HCT116 (cell line): Measurements from ENCODE around the gene CRIP1. TPM values are rescaled to one million over a fixed set of nuclear protein-coding genes. Genes with fewer than 3 reads are reported as not detected.

ENCODE experiments used
- ATAC-seq: fragments of 200-7000 bp; cut with Tn5 transposase; 2 replicates; pipeline ENCODE4 v1.9.1; 2020; ENCODE audit warnings: mild to moderate bottlenecking, moderate library complexity
- BruUV-seq: library from RNA; stranded (reverse); fragments of 400-500 nt; replicated peaks from 2 replicates; lab custom pipeline; 2021; lab: Mats Ljungman, UMichigan
- CTCF ChIA-PET: fragments of 300-600 bp; sonication (Branson Sonifier 250); formaldehyde crosslinking; loops from one replicate; lab custom pipeline; 2021; ENCODE audit warnings: antibody characterized with exemption; lab: Charles Lee
- POLR2A ChIA-PET: fragments of 300-600, 350-600 bp; sonication (Branson Sonifier 250); formaldehyde crosslinking; loops from one replicate; lab custom pipeline; 2021; ENCODE audit warnings: antibody characterized with exemption; lab: Charles Lee
- RAD21 ChIA-PET, 2 experiments: fragments of 300-600 bp; sonication (Branson Sonifier 250); formaldehyde crosslinking; loops; one replicate each; lab custom pipeline; 2023; ENCODE audit warnings: low total read pairs in 2 of 2; ENCODE audit not compliant: uncharacterized antibody in 2 of 2, unreplicated experiment in 2 of 2, low non-redundant PET in 1 of 2; lab: Charles Lee
- DNase-seq: peaks from one replicate; pipeline ENCODE4 v3.0.0-alpha.2; 2010; ENCODE audit warnings: low read depth, low spot score
- H2AFZ ChIP-seq: fragments of 200-600 bp; shearing (Covaris generic), sonication (generic); 2 replicates; pipeline ENCODE4 v1.6.1; 2017; ENCODE audit warnings: low read depth, mixed run types, mixed read lengths, antibody characterized with exemption, low read length; ENCODE audit not compliant: poor library complexity, severe bottlenecking
- H3K27ac ChIP-seq: 2 replicates; pipeline ENCODE4 v1.5.1; 2012; ENCODE audit warnings: low read depth, low read length
- H3K27me3 ChIP-seq: fragments of 200-600 bp; sonication (generic); 2 replicates; pipeline ENCODE4 v1.6.1; 2016; ENCODE audit warnings: mixed run types, low read length, mixed read lengths; ENCODE audit not compliant: insufficient read depth
- H3K36me3 ChIP-seq, 2 experiments: fragments of 200-500 bp in 1 of 2; fragments of 200-600 bp in 1 of 2; sonication (Bioruptor generic) in 1 of 2; sonication (generic) in 1 of 2; 2 replicates each; pipeline versions ENCODE4 v1.5.1 to v1.6.1; 2014 to 2016; ENCODE audit warnings: low read length in 2 of 2, inconsistent platforms in 1 of 2, mixed read lengths in 1 of 2, mixed run types in 1 of 2; ENCODE audit not compliant: insufficient read depth in 2 of 2, control insufficient read depth in 1 of 2
- H3K4me1 ChIP-seq, 2 experiments: fragments of 200-600 bp in 1 of 2; sonication (generic) in 1 of 2; 2 replicates each; pipeline versions ENCODE4 v1.5.1 to v1.6.1; 2012 to 2017; ENCODE audit warnings: low read length in 2 of 2, inconsistent platforms in 1 of 2, mild to moderate bottlenecking in 1 of 2, mixed read lengths in 1 of 2, mixed run types in 1 of 2, moderate library complexity in 1 of 2; ENCODE audit not compliant: insufficient read depth in 2 of 2, control insufficient read depth in 1 of 2
- H3K4me2 ChIP-seq: fragments of 200-600 bp; sonication (generic); 2 replicates; pipeline ENCODE4 v1.6.1; 2017; ENCODE audit warnings: mixed run types, low read length, mixed read lengths
- H3K4me3 ChIP-seq, 2 experiments: fragments of 200-600 bp in 1 of 2; sonication (generic) in 1 of 2; replicated peaks in 1 of 2; 2 replicates each; pipeline ENCODE4 v1.5.1; 2011 to 2016; ENCODE audit warnings: low read length in 2 of 2, control low read depth in 1 of 2, low read depth in 1 of 2, mild to moderate bottlenecking in 1 of 2, mixed read lengths in 1 of 2, mixed run types in 1 of 2
- H3K79me2 ChIP-seq: fragments of 200-600 bp; sonication (generic); 2 replicates; pipeline ENCODE4 v1.6.1; 2017; ENCODE audit warnings: mild to moderate bottlenecking, mixed run types, low read length, moderate library complexity, mixed read lengths; ENCODE audit not compliant: insufficient read depth
- H3K9ac ChIP-seq: fragments of 200-600 bp; sonication (generic); 2 replicates; pipeline ENCODE4 v1.6.1; 2016; ENCODE audit warnings: low read length, mixed read lengths
- H3K9me2 ChIP-seq: fragments of 200-600 bp; sonication (generic), shearing (Covaris generic); 2 replicates; pipeline ENCODE4 v1.6.1; 2017; ENCODE audit warnings: mixed run types, mild to moderate bottlenecking, moderate library complexity; ENCODE audit not compliant: insufficient read depth
- H3K9me3 ChIP-seq, 2 experiments: fragments of 200-500 bp in 1 of 2; fragments of 200-600 bp in 1 of 2; sonication (Bioruptor generic) in 1 of 2; sonication (generic) in 1 of 2; 2 replicates each; pipeline ENCODE4 v1.6.1; 2014 to 2017; ENCODE audit warnings: low read length in 2 of 2, mixed read lengths in 2 of 2, inconsistent platforms in 1 of 2, low read depth in 1 of 2, mild to moderate bottlenecking in 1 of 2, mixed run types in 1 of 2, moderate library complexity in 1 of 2; ENCODE audit not compliant: control insufficient read depth in 1 of 2, insufficient read depth in 1 of 2
- H4K20me1 ChIP-seq: fragments of 200-600 bp; sonication (generic), shearing (Covaris generic); 2 replicates; pipeline ENCODE4 v1.6.1; 2017; ENCODE audit warnings: mixed run types, mild to moderate bottlenecking, moderate library complexity; ENCODE audit not compliant: insufficient read depth
- CBX3 ChIP-seq: IDR thresholded peaks from 2 replicates; pipeline ENCODE4 v1.6.1; 2012; ENCODE audit warnings: low read depth
- CEBPB ChIP-seq: IDR thresholded peaks from 2 replicates; pipeline ENCODE4 v1.6.1; 2012; ENCODE audit warnings: low read depth
- EGR1 ChIP-seq: IDR thresholded peaks from 2 replicates; pipeline ENCODE4 v1.6.1; 2012; ENCODE audit warnings: low read depth
- FOSL1 ChIP-seq: IDR thresholded peaks from 2 replicates; pipeline ENCODE4 v1.6.1; 2012; ENCODE audit warnings: low read depth
- JUND ChIP-seq: IDR thresholded peaks from 2 replicates; pipeline ENCODE4 v1.6.1; 2012
- MAX ChIP-seq: IDR thresholded peaks from 2 replicates; pipeline ENCODE4 v1.6.1; 2012
- RAD21 ChIP-seq: IDR thresholded peaks from 2 replicates; pipeline ENCODE4 v1.6.1; 2012; ENCODE audit warnings: low read depth, mild to moderate bottlenecking
- SIN3A ChIP-seq: IDR thresholded peaks from 2 replicates; pipeline ENCODE4 v1.6.1; 2012; ENCODE audit warnings: low read depth
- ZNF274 ChIP-seq: fragments of 200-500 bp; sonication (Bioruptor generic); IDR thresholded peaks from 2 replicates; pipeline ENCODE4 v1.6.1; 2014; ENCODE audit warnings: mild to moderate bottlenecking, low read depth, low read length, inconsistent platforms
- intact Hi-C: fragments of 100-400 bp; cut with micrococcal nuclease; formaldehyde crosslinking; loops from 2 replicates; pipeline ENCODE4 v1.10.0; 2022
- total RNA-seq: library from RNA; stranded (reverse); gene quantifications from one replicate; pipeline ENCODE4 v1.2.1, GENCODE V29; 2021; ENCODE audit not compliant: unreplicated experiment
- TF ChIP-seq, protein P1 (sequence below): IDR thresholded peaks from 2 replicates; pipeline ENCODE4 v1.6.1; 2012
- TF ChIP-seq, protein P2 (sequence below), 3 experiments: fragments of 200-600 bp in 1 of 3; sonication (generic) in 1 of 3; IDR thresholded peaks in 2 of 3; conservative IDR thresholded peaks in 1 of 3; 2 replicates each; pipeline ENCODE4 v1.5.1; 2012 to 2017; ENCODE audit warnings: low read depth in 2 of 3, low read length in 2 of 3, antibody characterized with exemption in 1 of 3, borderline replicate concordance in 1 of 3, control low read depth in 1 of 3, mild to moderate bottlenecking in 1 of 3, mixed read lengths in 1 of 3, mixed run types in 1 of 3, moderate library complexity in 1 of 3; ENCODE audit not compliant: insufficient read depth in 1 of 3

The CRIP1 gene
- total RNA-seq, 1 experiment from 2014 or later: 260 TPM

DNA sequence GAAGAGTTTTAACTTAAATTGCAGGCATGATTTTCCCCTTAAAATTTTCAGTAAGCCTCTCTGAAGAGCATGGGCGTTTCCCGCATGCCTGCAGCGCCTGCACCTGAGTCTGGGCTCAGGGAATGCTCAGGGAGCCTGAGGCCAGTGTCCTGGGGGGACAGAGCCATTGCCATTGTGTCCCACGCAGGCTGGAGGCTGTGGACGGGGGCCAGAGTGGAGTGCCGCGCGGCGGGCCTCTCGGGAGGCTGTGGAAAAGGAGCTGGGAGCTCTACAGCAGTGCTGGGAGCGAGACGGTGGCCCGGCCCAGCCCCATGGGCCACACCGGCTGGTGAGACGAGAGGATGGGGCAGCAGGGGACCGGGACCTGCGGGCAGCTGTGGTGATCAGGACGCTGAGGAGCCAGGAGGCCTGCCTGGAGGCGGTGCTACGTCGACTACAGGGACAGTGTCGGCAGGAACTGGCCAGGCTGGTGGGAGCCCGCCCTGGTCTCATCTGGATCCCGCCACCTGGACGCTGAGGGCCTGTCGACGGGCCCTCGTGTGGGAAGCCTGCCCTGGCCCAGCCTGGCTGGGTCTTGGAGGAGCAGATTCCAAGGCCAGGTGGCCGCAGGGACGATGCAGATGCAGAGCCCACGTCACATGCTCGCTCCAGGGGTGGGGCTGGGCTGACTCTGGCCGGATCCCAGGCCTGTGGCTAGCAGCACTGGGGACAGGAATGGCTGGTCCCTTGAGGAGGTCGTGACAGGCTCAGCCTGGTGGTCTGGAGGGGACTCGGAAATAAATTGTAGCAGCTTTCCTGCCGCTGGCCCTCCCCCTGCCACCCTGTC is 12.0 kb downstream of the CRIP1 start:
- H3K9me2 ChIP-seq: no peaks in the 10 kb centered on the region
- H3K9me3 ChIP-seq: no peaks in the 10 kb centered on the region
- no peak overlapping the region for H2AFZ ChIP-seq
- no peaks in the 10 kb centered on the region for H3K36me3 ChIP-seq
- CTCF ChIA-PET: no interaction called here
- BruUV-seq: no TSS peak
- H3K27ac ChIP-seq: no peak overlapping the region
- H3K27me3 ChIP-seq: no peaks in the 10 kb centered on the region
- no peaks in the 10 kb centered on the region for H3K79me2 ChIP-seq
- POLR2A ChIA-PET: no interaction called here
- DNase-seq (no peak), ATAC-seq (no peak)
- no peak overlapping the region for H3K4me2 ChIP-seq
- H4K20me1 ChIP-seq: no peaks in the 10 kb centered on the region
- intact Hi-C loops: no loop called here
- no peaks in the 10 kb centered on the region for H3K4me1 ChIP-seq
- H3K4me3 ChIP-seq: no peak overlapping the region
- no peak overlapping the region for H3K9ac ChIP-seq
- RAD21 ChIA-PET: no interaction called here
- TF ChIP-seq, protein P1, sequence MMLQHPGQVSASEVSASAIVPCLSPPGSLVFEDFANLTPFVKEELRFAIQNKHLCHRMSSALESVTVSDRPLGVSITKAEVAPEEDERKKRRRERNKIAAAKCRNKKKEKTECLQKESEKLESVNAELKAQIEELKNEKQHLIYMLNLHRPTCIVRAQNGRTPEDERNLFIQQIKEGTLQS: no peak
- TF ChIP-seq CEBPB (no peak), FOSL1 (no peak), RAD21 (no peak), EGR1 (no peak), SIN3A (no peak), JUND (no peak), MAX (no peak), ZNF274 (no peak), CBX3 (no peak)
- TF ChIP-seq, protein P2, sequence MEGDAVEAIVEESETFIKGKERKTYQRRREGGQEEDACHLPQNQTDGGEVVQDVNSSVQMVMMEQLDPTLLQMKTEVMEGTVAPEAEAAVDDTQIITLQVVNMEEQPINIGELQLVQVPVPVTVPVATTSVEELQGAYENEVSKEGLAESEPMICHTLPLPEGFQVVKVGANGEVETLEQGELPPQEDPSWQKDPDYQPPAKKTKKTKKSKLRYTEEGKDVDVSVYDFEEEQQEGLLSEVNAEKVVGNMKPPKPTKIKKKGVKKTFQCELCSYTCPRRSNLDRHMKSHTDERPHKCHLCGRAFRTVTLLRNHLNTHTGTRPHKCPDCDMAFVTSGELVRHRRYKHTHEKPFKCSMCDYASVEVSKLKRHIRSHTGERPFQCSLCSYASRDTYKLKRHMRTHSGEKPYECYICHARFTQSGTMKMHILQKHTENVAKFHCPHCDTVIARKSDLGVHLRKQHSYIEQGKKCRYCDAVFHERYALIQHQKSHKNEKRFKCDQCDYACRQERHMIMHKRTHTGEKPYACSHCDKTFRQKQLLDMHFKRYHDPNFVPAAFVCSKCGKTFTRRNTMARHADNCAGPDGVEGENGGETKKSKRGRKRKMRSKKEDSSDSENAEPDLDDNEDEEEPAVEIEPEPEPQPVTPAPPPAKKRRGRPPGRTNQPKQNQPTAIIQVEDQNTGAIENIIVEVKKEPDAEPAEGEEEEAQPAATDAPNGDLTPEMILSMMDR (IDR thresholded peaks at IDR 0.05 in 2 of 3, conservative IDR thresholded peaks at IDR 0.05 in 1 of 3; ENCODE audit: borderline replicate concordance in 1 of 3, insufficient read depth in 1 of 3, low read depth in 2 of 3, low read length in 2 of 3): no peak
- TF ChIP-seq, all 23 proteins: peak for 0
